Naive B cell (primary cell): ENCODE results near the gene ERI3. TPM values are rescaled to one million over a fixed set of nuclear protein-coding genes. Genes with fewer than 3 reads are reported as not detected.

Source experiments
- ATAC-seq, 2 donors: fragments of 150-1000 bp; cut with Tn5 transposase; 2 replicates each; pipeline ENCODE4 v1.10.0; 2021; ENCODE audit warnings: low read depth in 2 of 2, mild to moderate bottlenecking in 2 of 2, moderate library complexity in 2 of 2
- DNase-seq: peaks from one replicate; pipeline ENCODE4 v3.0.0; 2022
- H3K27ac Mint-ChIP-seq, 6 donors: one replicate each; pipeline ENCODE4 v1.8.0; 2020 to 2022; ENCODE audit warnings: mild to moderate bottlenecking in 6 of 6, mixed read lengths in 6 of 6, moderate library complexity in 5 of 6, inconsistent platforms in 2 of 6
- H3K27me3 Mint-ChIP-seq, 3 donors: one replicate each; pipeline ENCODE4 v1.8.0; 2021 to 2022; ENCODE audit warnings: mixed read lengths in 3 of 3, mild to moderate bottlenecking in 1 of 3
- H3K36me3 Mint-ChIP-seq, 2 donors: one replicate each; pipeline ENCODE4 v1.8.0; 2020 to 2022; ENCODE audit warnings: mixed read lengths in 2 of 2, inconsistent platforms in 1 of 2, mild to moderate bottlenecking in 1 of 2
- H3K4me1 Mint-ChIP-seq, 3 donors: one replicate each; pipeline ENCODE4 v1.8.0; 2020 to 2022; ENCODE audit warnings: mixed read lengths in 3 of 3, inconsistent platforms in 1 of 3, mild to moderate bottlenecking in 1 of 3, moderate library complexity in 1 of 3
- H3K4me3 Mint-ChIP-seq, 8 donors: one replicate each; pipeline ENCODE4 v1.8.0; 2020 to 2022; ENCODE audit warnings: mild to moderate bottlenecking in 8 of 8, mixed read lengths in 8 of 8, moderate library complexity in 8 of 8, inconsistent platforms in 2 of 8
- H3K9me3 Mint-ChIP-seq, 7 donors: one replicate each; pipeline ENCODE4 v1.8.0; 2020 to 2022; ENCODE audit warnings: mixed read lengths in 7 of 7, mild to moderate bottlenecking in 5 of 7, inconsistent platforms in 2 of 7, moderate library complexity in 1 of 7
- polyA plus RNA-seq, 6 donors: library from polyadenylated mRNA; unstranded; fragments of 300-500 nt; fragmentation: Illumina TruSeq; gene quantifications; one replicate each; pipeline ENCODE4 v1.2.3, GENCODE V29; 2021; ENCODE audit warnings: low read depth in 6 of 6

The ERI3 gene, protein sequence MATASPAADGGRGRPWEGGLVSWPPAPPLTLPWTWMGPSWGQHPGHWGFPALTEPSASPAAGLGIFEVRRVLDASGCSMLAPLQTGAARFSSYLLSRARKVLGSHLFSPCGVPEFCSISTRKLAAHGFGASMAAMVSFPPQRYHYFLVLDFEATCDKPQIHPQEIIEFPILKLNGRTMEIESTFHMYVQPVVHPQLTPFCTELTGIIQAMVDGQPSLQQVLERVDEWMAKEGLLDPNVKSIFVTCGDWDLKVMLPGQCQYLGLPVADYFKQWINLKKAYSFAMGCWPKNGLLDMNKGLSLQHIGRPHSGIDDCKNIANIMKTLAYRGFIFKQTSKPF
- 10 to 100 TPM; 42.3 to 69.2 (median 47.9) TPM for polyA plus RNA-seq

DNA sequence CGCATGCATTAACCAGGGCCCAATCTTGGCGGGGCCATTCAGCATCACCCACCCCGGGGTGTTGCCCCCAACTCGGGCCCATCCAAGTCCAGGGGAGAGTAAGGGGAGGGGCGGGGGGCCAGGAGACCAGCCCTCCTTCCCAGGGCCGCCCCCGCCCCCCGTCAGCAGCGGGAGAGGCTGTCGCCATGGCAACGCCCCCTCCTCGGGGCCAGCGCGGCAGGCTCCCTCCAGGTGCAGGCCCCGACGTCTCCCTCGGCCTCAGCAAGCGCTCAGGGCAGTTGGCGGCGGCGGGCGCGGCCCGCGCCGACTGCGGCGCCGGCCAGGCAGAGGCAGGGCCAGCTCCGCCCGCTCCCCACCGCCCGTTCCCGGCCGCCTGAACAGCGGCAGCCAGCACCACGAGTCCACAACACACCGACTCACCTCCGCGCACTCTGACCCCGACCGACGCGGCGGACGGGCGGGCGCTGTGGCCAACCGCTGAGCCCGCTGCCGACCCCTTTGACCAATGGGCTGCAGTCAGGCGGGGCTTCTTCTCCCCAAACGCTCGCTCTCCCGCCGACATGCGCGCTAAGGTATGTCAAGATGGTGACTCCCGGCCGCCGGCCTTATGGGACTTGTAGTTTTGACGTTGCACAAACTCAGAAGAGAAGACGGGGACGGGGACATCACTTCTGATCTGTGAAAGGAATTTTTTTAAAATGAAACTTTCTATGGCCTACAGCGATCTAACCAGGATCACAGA lies at the start of gene ERI3:
Gene ERI3 (minus strand): TSS at position 418 of the 742 bp plus-strand sequence. CDS start 231 bp downstream, at position 187.
- Mint-ChIP-seq H3K27me3 (no peaks in the 10 kb centered on the region), H3K4me3 (peak within 1 kb of the TSS; percentile 87 to 98 (median 97)), H3K9me3 (no peaks in the 10 kb centered on the region), H3K4me1 (peaks cover 29 to 36% (median 31%) of the 10 kb centered on the region in 3 donors), H3K27ac (peak within 1 kb of the TSS; percentile 90 to 96 (median 93)), H3K36me3 (no peaks in the 10 kb centered on the region)
- ATAC-seq = peak; percentile 99
- DNase-seq = peak; percentile 95

DNA sequence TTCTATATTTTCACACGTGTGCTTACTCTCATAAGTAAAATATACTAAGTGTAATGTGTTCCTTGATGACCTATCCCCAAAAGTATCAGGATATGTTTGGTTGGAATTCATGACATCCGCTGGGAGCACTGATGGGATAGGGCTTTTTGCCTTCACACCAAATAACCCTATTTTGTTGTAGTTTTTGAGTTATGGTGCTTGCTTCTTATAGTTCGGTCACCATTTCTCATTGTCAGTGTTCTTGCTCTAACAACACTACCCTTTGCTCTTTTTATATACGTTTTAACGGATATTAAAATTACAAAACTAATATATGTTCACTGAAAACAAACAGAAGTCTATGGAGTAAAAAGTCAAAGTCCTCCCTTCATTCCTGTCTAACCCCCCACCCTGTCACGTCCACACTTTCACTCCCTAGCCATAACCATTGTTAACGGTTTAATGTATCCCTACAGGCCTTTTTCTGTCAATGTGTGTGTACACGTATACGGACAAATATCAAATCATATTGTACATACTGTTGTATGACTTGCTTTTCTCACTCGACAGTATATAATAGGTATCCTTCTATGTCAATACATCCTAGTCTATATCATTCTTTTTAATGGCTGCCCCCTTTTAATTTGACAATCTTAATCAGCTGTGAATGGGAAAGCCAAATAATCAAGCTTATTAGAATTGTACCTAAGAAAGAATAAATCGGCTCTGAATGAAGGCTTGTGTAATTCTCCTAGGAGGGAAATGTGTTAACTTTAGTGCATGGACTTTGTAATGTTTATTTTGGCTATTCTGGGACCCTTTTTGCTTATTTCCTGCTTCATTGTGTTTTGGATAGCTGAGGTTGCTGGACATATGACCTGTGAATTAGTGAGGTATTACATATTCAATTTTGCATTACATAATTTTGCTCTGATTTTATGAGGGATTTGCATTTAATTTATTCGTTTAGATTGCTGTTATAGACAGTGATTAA lies 46.5 kb upstream of the ERI3 start:
- Mint-ChIP-seq H3K27ac (no peak overlapping the region), H3K4me3 (no peak overlapping the region), H3K9me3 (peaks cover 0 to 5% (median under 1%) of the 10 kb centered on the region in 7 donors), H3K4me1 (peaks cover 14 to 18% (median 16%) of the 10 kb centered on the region in 3 donors), H3K27me3 (peaks cover 53 to 67% (median 63%) of the 10 kb centered on the region in 3 donors), H3K36me3 (peaks cover 0 to 3% of the 10 kb centered on the region in 2 donors)
- ATAC-seq (no peak), DNase-seq (no peak)

DNA sequence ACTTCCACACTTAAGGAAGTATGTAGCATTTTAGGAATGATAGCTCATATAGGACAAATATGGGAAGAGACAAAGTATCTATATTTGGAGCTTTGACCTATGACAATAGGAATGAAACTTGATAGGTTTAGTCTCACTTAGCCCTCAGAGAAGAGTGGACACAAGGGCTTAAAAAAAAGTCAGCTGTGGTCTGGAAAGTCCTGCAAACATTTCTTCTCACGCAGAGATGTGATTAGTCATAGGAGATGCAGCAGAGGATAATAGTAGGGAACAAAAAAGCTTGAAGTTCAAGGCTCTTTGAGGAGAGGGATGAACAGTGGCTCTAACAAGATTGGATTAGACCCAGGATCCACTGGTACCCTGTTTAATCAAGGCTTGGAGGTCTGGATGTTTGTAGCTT lies 35.2 kb upstream of the ERI3 start:
- Mint-ChIP-seq H3K27ac (no peak overlapping the region), H3K4me1 (no peaks in the 10 kb centered on the region), H3K4me3 (no peak overlapping the region), H3K36me3 (peaks cover 0 to 4% of the 10 kb centered on the region in 2 donors), H3K27me3 (peaks cover 13 to 21% (median 16%) of the 10 kb centered on the region in 3 donors), H3K9me3 (peaks cover 0 to 3% (median 0%) of the 10 kb centered on the region in 7 donors)
- DNase-seq = no peak
- ATAC-seq = no peak

DNA sequence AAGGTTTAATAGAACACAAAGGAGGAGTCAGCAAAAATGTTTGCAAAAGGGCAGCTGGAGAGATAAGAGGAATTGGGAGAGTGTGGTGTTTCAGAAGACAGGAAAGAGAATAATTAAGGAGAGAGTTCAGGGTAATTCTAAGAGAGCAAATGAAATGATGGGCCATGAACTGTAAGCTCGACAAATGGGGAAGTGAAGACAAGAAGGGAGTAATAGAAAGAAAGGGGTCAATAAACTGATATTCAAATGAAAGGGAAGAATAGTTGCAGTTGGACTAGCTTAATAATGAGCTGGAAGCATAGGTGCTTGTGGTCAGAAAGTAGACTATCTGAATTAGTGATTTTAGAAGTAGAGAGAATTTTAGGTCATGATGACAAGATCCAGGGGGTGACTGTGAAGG lies 34.4 kb upstream of the ERI3 start:
- Mint-ChIP-seq H3K27me3 (peaks cover 6 to 18% (median 12%) of the 10 kb centered on the region in 3 donors), H3K36me3 (no peaks in the 10 kb centered on the region)

DNA sequence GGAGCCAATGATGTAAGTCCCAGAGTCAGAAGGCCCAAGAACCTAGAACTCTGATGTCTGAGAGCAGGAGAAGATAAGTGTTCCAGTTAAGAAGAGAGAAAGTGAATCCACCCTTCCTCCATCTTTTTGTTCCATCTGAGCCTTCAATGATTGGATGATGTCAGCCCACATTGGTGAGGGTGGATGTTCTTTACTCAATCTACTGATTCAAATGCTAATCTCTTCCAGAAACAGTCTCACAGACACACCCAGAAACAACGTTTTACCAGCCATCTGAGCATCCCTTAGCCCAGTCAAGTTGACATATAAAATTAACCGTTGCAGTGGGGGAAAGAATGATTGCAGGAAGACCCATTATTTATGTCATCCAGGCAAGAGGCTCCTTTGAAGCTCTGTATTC lies 33.5 kb upstream of the ERI3 start:
- no peak overlapping the region for H3K27ac Mint-ChIP-seq
- no peak for ATAC-seq

More for the DNA sequence above, 34.4 kb upstream of the ERI3 start:
- no peaks in the 10 kb centered on the region for H3K4me1 Mint-ChIP-seq
- H3K9me3 Mint-ChIP-seq = no peaks in the 10 kb centered on the region
- no peak overlapping the region for H3K4me3 Mint-ChIP-seq
- DNase-seq (no peak), ATAC-seq (no peak)
- no peak overlapping the region for H3K27ac Mint-ChIP-seq

DNA sequence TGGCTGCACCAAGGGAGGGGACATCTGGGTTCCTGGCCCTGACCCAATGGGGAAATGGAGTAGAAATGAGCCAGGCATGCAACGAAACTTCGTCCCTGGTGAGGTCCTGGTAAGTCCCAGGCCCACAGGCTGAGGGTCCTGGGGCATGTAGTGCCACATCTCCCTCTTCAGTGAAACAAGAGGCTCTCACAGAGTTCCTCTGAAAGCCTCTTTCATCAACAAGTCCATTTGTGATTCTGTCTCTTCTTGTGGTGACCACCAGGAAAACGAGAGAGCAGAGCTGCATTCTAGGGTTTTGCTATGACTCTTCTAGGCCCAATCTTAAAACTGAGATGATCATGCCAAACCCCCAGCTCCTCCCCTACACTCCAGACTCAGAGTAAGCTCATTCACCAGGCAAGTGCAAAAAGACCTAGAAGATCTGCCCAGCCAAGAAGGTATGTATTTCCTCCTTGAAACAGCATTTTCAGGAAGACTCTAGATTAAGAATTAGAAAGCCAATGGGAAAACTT lies 25.7 kb upstream of the ERI3 start:
- H3K27ac Mint-ChIP-seq = no peak overlapping the region
- no peaks in the 10 kb centered on the region for H3K36me3 Mint-ChIP-seq
- ATAC-seq = no peak
- no peak overlapping the region for H3K4me3 Mint-ChIP-seq
- H3K4me1 Mint-ChIP-seq = no peaks in the 10 kb centered on the region
- H3K27me3 Mint-ChIP-seq = peaks cover 0 to 10% (median 0%) of the 10 kb centered on the region in 3 donors
- no peak for DNase-seq
- H3K9me3 Mint-ChIP-seq = no peaks in the 10 kb centered on the region

More for the DNA sequence above, 33.5 kb upstream of the ERI3 start:
- DNase-seq = no peak
- Mint-ChIP-seq H3K4me1 (no peaks in the 10 kb centered on the region), H3K4me3 (no peak overlapping the region), H3K27me3 (peaks cover 0 to 14% (median 7%) of the 10 kb centered on the region in 3 donors), H3K9me3 (no peaks in the 10 kb centered on the region), H3K36me3 (no peaks in the 10 kb centered on the region)

DNA sequence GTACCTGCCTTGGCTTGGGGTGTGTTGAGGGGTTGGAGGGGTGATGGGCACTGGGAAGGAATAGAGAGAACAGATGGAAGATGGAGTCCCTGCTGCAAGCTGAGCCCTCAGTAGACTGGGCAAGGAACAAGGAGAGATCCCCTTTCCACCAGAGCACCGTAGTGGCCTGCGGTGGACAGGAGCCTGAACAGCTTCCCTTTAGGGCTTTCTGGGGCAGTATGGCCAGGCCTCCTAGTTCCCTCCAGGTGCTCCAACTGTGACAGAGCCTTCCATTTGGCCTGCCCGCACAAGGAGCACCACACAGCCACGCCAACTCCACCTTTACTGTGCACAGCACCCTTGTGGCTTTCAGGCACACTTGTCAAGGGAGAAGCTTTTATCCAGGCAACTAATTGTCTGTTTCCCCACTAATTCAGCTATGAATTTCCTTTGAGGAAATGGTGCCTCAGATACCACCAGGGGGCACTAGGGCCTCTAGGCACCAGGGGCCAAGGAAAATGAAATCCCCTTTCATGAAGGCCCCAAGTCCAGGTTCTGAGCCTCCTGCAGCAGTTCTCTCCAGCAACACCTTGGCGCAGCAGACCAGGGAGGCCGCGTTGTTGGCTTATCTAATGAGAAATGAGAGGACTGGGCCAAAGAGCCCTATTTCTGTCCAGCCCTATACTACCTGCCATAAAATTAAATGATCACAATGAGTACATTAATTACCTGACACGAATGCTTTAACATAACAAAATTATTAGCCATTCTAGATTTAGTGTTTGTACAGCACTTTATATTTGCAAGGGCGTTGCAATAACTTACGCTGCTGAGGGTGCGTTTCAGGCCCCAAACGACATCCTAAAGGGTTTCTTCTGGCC lies 23.1 kb upstream of the ERI3 start:
- ATAC-seq (peak in 1 of 2 donors; percentile 30), DNase-seq (peak; percentile 30)
- H3K4me1 Mint-ChIP-seq = no peaks in the 10 kb centered on the region
- no peak overlapping the region for H3K4me3 Mint-ChIP-seq
- H3K27me3 Mint-ChIP-seq = peaks cover 0 to 4% (median 0%) of the 10 kb centered on the region in 3 donors
- H3K27ac Mint-ChIP-seq = peak overlapping the region in 1 of 6 donors; percentile 11
- no peaks in the 10 kb centered on the region for H3K9me3 Mint-ChIP-seq
- H3K36me3 Mint-ChIP-seq = no peaks in the 10 kb centered on the region

DNA sequence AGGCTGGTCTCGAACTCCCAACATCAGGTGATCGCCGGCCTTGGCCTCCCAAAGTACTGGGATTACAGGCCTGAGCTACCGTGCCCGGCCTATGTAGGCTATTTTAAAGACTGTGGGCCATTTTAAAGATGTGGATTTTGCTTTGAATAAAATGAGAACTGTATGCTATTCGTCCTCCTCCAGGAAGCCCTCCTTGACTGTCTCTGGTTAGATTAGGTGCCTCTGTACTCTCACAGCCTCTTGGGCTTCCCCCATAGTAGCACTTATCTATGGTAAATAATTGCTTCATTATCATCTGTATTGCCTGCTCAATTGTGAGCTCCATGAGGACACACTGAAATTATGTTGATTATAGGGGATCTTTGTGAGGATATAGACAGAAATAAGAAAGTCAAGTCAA lies 20.5 kb upstream of the ERI3 start:
- H3K4me3 Mint-ChIP-seq = no peak overlapping the region
- no peaks in the 10 kb centered on the region for H3K36me3 Mint-ChIP-seq
- no peaks in the 10 kb centered on the region for H3K4me1 Mint-ChIP-seq
- no peaks in the 10 kb centered on the region for H3K9me3 Mint-ChIP-seq
- ATAC-seq = no peak
- no peaks in the 10 kb centered on the region for H3K27me3 Mint-ChIP-seq
- no peak for DNase-seq
- H3K27ac Mint-ChIP-seq = no peak overlapping the region

DNA sequence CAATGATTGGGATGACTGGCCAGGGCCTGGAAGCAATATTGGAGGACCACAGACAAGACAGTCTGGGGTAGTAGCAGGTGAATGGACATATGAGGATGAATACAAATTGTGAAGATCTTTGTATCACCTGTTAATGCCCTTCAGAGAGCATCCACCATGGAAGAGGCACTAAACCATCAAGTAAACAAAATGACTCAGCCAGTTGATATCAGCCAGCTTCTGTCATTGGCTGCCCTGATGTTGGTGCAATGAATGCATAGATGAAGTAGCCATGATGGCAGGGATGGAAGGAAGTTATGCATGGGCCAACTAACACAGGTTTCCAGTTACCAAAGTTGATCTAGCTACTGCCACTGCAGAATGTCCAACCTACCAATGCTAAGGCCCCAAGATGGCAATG lies 16.1 kb upstream of the ERI3 start:
- no peak for ATAC-seq
- Mint-ChIP-seq H3K27me3 (peaks cover 5 to 27% (median 12%) of the 10 kb centered on the region in 3 donors), H3K27ac (no peak overlapping the region), H3K36me3 (no peaks in the 10 kb centered on the region), H3K9me3 (no peaks in the 10 kb centered on the region), H3K4me3 (no peak overlapping the region), H3K4me1 (no peaks in the 10 kb centered on the region)
- DNase-seq = no peak

DNA sequence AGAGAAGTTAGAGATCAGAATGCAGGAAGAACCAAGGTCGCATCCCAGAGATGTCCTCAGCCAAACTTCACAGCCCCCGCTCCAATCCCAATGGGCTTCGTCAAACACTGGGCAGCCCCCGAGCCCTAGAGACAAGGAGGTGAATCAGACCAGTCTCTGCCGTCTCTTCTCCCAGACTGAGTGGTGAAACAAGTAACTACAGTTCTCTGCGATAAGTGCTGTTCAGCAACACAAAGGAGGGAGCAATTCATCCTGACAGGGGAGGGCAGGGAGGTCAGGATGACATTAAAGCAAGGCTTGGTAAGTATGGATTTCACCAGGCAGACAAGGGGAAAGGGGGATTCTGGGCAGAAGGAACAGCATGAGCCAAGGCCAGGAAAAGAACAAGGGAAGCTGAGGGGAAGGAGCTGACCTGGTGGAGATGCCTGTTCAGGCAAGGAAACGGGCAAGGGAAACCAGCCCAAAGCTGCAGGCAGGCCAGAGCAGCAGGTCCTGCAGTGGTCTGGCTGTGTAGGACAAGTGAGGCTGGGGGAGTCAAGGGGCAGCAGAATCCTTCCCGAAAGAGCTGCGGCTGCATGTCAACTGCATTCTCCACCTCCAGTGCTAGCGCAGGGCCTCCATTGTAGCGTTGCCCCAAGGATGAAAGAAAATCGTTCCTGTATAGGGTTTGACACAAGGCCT lies 13.6 kb upstream of the ERI3 start:
- ATAC-seq (no peak), DNase-seq (no peak)
- H3K27ac Mint-ChIP-seq = no peak overlapping the region
- peaks cover 5 to 30% (median 12%) of the 10 kb centered on the region in 3 donors for H3K27me3 Mint-ChIP-seq
- no peaks in the 10 kb centered on the region for H3K4me1 Mint-ChIP-seq
- no peaks in the 10 kb centered on the region for H3K36me3 Mint-ChIP-seq
- no peak overlapping the region for H3K4me3 Mint-ChIP-seq
- no peaks in the 10 kb centered on the region for H3K9me3 Mint-ChIP-seq

DNA sequence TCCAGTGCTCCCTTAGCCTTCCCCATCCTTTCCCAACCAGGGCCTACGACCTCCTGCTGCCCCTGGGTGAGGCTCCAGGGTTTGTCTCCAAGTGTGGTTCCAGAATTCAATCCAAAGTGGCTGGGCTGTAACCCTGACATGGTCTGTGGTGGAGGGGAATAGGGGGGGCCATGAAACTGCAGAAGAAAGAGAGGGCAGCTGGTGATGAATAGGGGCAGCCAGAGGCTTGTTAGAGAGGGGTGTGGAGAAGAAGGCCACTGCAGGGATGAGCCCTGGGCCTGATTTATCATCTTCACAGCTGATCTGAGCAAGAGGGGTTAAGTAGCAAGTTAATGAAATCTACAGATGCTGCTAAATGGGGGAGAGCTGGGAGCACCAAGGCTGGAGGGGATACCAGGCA lies 12.9 kb upstream of the ERI3 start:
- H3K4me3 Mint-ChIP-seq = no peak overlapping the region
- DNase-seq (no peak), ATAC-seq (no peak)
- H3K27me3 Mint-ChIP-seq = peaks cover 5 to 36% (median 12%) of the 10 kb centered on the region in 3 donors
- H3K9me3 Mint-ChIP-seq = no peaks in the 10 kb centered on the region
- H3K36me3 Mint-ChIP-seq = no peaks in the 10 kb centered on the region
- H3K4me1 Mint-ChIP-seq = no peaks in the 10 kb centered on the region
- H3K27ac Mint-ChIP-seq = no peak overlapping the region
